ENCODE results near the gene CELF2. TPM values are rescaled to one million over a fixed set of nuclear protein-coding genes. Genes with fewer than 3 reads are reported as not detected.

CELF2 gene
- total RNA-seq, 1 donor from 2014 or later = 11.0 TPM

DNA sequence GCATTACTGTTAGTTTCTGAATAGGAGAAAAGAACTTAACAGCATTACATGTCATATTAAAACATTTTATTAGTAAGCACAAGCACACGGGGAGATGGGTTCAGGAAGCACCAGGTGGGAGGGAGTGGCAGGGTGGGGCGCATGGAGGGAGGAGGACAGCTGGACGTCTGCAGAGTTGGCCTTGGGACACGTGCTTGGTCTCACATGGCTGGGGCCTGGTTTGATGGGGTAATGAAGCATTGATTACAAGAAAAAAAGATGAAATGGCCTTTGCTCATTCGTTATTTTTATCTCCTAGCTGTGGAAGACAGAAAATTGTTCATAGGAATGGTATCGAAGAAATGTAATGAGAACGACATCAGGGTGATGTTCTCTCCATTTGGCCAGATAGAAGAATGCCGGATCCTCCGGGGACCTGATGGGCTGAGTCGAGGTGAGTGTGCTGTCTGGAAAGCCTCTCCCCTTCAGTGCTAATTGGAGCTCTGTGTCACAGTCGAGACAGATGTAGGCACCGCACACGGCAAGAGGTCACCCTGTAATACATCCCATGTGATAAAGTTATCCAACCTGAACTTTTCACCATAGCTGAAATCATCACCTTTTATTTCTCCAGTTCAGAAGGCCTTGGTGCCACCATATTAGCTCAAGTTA is 239.9 kb downstream of the CELF2 start:
- DNase-seq (ENCODE audit: low read depth) = no peak
- TF ChIP-seq, protein P1, sequence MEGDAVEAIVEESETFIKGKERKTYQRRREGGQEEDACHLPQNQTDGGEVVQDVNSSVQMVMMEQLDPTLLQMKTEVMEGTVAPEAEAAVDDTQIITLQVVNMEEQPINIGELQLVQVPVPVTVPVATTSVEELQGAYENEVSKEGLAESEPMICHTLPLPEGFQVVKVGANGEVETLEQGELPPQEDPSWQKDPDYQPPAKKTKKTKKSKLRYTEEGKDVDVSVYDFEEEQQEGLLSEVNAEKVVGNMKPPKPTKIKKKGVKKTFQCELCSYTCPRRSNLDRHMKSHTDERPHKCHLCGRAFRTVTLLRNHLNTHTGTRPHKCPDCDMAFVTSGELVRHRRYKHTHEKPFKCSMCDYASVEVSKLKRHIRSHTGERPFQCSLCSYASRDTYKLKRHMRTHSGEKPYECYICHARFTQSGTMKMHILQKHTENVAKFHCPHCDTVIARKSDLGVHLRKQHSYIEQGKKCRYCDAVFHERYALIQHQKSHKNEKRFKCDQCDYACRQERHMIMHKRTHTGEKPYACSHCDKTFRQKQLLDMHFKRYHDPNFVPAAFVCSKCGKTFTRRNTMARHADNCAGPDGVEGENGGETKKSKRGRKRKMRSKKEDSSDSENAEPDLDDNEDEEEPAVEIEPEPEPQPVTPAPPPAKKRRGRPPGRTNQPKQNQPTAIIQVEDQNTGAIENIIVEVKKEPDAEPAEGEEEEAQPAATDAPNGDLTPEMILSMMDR (conservative IDR thresholded peaks at IDR 0.05; ENCODE audit: low read depth, low read length) = no peak
- H3K4me3 ChIP-seq (ENCODE audit: low read depth, low read length) = no peak overlapping the region

DNA sequence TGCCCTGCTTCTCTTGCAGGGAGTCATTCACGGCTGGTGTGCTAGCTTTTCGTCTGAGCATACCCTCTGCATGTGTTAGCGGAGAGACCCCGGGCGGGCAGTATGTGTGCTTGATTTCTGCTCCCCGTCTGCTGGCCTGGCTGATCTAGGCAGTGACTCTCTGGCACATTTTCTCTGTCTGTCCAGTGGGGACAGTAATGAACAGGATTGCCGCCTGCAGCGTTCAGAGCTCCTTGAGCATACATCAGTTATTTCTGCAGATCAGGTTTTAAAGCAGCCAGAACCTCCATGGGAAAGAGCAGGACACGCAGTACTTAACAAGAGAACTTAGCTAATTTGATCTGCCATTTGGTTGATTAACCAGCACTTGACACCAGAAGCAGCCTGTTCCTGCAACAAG is 242.5 kb downstream of the CELF2 start:
- no peak for DNase-seq (ENCODE audit: low read depth)
- TF ChIP-seq, protein P1 (conservative IDR thresholded peaks at IDR 0.05; ENCODE audit: low read depth, low read length) = no peak
- H3K4me3 ChIP-seq (ENCODE audit: low read depth, low read length) = no peak overlapping the region

DNA sequence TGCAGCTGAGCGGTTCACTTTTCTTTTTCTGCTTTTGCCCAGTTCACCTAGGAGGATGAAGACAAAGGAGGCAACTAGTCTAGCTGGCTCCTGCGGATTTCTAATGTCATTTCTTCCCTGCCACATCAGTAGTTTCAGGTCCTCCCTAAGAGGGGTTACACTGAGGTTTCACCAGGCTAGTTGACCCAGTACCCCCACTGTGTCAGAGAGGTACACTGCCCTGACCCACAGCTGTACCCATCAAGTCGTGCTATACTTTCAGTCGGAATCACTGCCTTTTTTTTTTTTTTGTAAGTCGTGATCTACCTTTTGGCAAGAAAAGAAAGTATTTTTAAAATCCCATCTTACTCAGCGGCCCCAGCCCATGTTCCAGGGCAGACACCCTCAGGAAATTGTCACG is 243.5 kb downstream of the CELF2 start:
- TF ChIP-seq, protein P1 (conservative IDR thresholded peaks at IDR 0.05; ENCODE audit: low read depth, low read length) = no peak
- DNase-seq (ENCODE audit: low read depth) = no peak
- H3K4me3 ChIP-seq (ENCODE audit: low read depth, low read length) = no peak overlapping the region

DNA sequence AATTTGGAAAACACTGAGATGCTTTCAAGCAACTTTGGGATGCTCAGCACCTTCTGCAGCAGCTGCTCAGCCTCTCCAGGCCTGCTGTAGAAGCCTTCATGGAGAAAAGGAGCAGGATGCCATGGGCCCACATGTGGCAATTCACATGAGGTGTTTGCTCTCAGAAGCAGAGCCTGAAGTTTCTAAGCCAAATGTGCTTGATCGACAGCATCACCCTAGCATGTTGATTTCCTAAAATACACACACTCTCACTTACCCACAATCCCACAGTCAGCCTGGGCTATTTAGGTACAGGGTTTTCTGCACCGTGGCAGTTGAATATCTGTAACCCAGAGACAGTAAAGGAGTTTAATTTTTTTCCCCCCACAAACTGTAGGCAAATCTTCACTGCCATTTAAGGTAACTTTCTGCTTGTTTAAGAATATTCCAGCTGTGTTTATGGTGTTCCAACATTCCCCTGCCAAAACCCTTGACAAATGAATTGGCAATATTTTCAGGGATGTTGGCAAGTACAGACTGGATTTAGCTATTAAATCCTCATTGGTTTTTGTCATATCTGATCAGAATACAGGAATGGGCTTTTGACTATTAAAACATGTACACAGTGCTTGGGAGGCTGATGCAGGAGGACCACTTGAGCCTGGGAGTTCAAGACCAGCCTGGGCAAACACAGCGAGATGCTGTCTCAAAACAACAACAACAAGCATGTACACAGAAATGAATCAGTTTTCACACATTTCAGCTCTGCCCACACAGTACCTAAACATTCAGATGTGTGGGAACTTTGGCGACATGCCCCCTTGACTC is 244.2 kb downstream of the CELF2 start:
- no peak for DNase-seq (ENCODE audit: low read depth)
- no peak overlapping the region for H3K4me3 ChIP-seq (ENCODE audit: low read depth, low read length)
- TF ChIP-seq, protein P1 (conservative IDR thresholded peaks at IDR 0.05; ENCODE audit: low read depth, low read length) = no peak

DNA sequence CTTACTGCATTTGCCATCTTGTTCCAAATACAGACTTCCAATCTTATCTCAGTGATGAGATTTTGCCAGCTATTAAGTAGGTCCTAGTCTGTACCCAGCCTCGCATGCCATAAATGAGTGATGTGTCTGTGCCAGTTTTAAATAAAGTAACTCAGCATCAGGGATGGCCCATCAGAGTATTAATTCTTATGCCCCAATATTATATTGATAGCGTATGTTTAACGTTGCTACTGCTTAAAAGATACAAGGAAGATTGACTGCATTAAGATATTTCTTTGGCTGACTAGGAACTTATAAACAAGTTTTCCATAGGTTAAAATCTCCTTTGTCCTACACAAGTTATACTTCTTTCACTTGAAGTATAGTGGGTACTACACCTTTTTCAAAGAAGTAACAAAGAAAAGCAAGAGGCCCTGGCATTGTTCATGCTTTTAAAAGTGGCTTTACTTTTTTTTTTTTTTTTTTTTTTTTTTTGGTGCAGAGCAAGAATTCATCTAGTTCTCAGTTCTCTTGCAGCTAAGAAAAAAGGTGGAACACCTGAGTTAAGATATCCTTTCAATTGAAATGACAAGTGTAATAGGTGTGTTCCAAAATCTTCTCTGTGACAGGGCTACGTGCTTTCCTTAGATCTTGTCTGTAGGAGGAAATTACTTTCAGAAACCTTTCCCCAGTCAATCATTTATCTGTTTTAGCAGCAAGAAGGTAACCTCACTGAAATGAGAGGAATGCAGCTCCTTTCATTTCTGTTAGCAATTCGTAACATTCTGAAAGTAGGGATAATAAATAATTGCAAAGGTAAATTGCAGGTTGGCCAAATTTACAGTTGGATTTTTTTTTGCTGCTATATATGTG is 245.0 kb downstream of the CELF2 start:
- DNase-seq (ENCODE audit: low read depth) = no peak
- TF ChIP-seq, protein P1 (conservative IDR thresholded peaks at IDR 0.05; ENCODE audit: low read depth, low read length) = no peak
- H3K4me3 ChIP-seq (ENCODE audit: low read depth, low read length) = no peak overlapping the region

DNA sequence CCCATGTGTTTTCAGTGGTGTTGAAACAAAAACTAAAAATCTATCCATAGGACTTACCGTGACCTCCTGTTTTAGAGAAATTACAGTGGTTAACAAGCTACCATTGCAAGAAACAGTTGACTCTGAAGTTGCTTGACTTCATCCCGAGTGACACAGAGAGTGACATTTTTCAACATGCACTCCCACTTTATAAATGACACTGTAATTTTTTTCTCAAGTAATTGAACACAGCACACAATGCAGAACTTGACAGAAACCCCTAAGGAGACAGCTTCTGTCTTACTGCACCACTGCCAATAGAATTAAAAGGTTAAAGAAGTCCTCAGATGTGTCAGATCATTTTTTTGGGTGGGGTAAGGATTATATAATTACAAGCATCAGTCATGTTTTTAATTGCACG is 246.1 kb downstream of the CELF2 start:
- DNase-seq (ENCODE audit: low read depth) = no peak
- no peak overlapping the region for H3K4me3 ChIP-seq (ENCODE audit: low read depth, low read length)
- TF ChIP-seq, protein P1 (conservative IDR thresholded peaks at IDR 0.05; ENCODE audit: low read depth, low read length) = no peak

Data from epithelial cell of proximal tubule (primary cell).